BE2C (cell line): Measurements from ENCODE around the gene KNOP1.
"Not testable (repeated sequence)": the region's sequence is repeated elsewhere in the genome, so short reads cannot be mapped to it uniquely, and the experiment has no call there.

ENCODE experiments used
- DNase-seq: peaks from one replicate; pipeline ENCODE4 v3.0.0-alpha.2; 2020
- H3K27me3 ChIP-seq: fragments of 250-450 bp; sonication (Bioruptor Pico); 2 replicates; pipeline ENCODE4 v1.5.1; 2020; ENCODE audit warnings: mild to moderate bottlenecking
- H3K36me3 ChIP-seq: fragments of 250-450 bp; sonication (Bioruptor Pico); 2 replicates; pipeline ENCODE4 v1.5.1; 2020; ENCODE audit warnings: mild to moderate bottlenecking
- H3K4me1 ChIP-seq: fragments of 250-450 bp; sonication (Bioruptor Pico); 2 replicates; pipeline ENCODE4 v1.5.1; 2020
- H3K4me3 ChIP-seq: 2 replicates; pipeline ENCODE4 v1.5.1; 2011; ENCODE audit warnings: low read depth, low read length
- H3K9me3 ChIP-seq: fragments of 250-450 bp; sonication (Bioruptor Pico); 2 replicates; pipeline ENCODE4 v1.5.1; 2020
- TF ChIP-seq, protein P1 (sequence below): IDR thresholded peaks from 2 replicates; pipeline ENCODE4 v1.5.1; 2012; ENCODE audit warnings: mild to moderate bottlenecking, low read depth, low read length

KNOP1 gene

DNA sequence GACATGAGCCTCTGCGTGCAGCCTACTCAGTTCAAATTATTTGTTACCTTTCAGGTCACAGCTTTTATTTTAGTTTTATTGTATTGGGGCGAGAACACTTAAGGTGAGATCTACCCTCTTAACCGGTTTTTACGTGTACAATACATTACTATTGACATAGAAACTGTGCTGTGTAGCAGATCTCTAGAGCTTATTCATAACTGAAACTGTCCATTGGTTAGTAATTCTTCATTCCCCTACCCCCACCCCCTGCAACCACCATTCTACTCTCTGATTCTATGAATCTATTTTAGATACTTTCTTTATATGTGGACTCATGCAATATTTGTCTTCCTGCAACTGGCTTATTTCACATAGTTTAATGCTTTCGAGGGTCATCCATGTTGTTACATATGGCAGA, 43.5 kb downstream of the KNOP1 start:
- DNase-seq: no peak
- Histone ChIP-seq H3K4me3 (no peak overlapping the region), H3K36me3 (no peaks in the 10 kb centered on the region), H3K9me3 (no peaks in the 10 kb centered on the region), H3K27me3 (no peaks in the 10 kb centered on the region), H3K4me1 (no peaks in the 10 kb centered on the region)
- TF ChIP-seq, protein P1, sequence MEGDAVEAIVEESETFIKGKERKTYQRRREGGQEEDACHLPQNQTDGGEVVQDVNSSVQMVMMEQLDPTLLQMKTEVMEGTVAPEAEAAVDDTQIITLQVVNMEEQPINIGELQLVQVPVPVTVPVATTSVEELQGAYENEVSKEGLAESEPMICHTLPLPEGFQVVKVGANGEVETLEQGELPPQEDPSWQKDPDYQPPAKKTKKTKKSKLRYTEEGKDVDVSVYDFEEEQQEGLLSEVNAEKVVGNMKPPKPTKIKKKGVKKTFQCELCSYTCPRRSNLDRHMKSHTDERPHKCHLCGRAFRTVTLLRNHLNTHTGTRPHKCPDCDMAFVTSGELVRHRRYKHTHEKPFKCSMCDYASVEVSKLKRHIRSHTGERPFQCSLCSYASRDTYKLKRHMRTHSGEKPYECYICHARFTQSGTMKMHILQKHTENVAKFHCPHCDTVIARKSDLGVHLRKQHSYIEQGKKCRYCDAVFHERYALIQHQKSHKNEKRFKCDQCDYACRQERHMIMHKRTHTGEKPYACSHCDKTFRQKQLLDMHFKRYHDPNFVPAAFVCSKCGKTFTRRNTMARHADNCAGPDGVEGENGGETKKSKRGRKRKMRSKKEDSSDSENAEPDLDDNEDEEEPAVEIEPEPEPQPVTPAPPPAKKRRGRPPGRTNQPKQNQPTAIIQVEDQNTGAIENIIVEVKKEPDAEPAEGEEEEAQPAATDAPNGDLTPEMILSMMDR: no peak

DNA sequence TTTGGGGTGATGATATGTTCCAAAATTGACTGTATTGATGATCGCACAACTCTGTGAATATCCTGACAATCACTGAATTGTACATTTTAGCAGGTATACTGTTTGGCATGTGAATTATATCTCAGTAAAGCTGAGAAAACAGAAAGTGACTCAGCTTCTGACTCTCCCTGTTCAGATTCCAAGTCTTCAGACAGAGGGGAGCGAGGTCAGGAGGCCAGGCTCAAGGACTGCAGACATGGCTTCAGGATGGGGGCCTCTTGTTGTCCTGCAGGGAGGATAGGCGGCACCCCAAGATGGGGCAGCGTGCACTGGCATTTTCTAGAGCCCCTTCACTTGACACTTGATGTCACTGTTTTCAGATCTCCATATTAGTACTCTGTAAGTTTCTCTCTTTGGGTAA, 45.6 kb downstream of the KNOP1 start:
- TF ChIP-seq, protein P1: no peak
- no peaks in the 10 kb centered on the region for H3K36me3 ChIP-seq

GRCh38 chr16:19666477-19666876, 51.5 kb downstream of the KNOP1 start:
- Histone ChIP-seq H3K36me3 (no peaks in the 10 kb centered on the region), H3K9me3 (no peaks in the 10 kb centered on the region), H3K4me1 (no peaks in the 10 kb centered on the region), H3K4me3 (no peak overlapping the region), H3K27me3 (no peaks in the 10 kb centered on the region)
- no peak for DNase-seq
- TF ChIP-seq, protein P1: no peak

More for the DNA sequence above, 45.6 kb downstream of the KNOP1 start:
- Histone ChIP-seq H3K4me1 (no peaks in the 10 kb centered on the region), H3K27me3 (no peaks in the 10 kb centered on the region), H3K9me3 (no peaks in the 10 kb centered on the region), H3K4me3 (no peak overlapping the region)
- no peak for DNase-seq

DNA sequence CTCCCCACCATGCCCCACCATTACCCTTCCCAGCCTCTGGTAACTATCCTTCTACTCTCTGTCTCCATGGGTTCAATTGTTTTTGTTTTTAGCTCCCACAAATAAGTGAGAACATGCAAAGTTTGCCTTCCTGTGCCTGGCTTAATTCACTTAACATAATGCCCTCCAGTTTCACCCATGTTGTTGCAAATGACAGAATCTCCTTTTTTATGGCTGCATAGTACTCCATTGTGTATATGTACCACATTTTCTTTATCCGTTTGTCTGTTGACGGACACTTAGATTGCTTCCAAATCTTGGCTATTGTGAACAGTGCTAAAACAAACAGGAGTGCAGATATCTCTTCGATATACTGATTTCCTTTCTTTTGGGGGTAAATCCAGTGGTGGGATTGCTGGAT, 52.7 kb downstream of the KNOP1 start:
- not testable (repeated sequence) for H3K27me3 ChIP-seq, DNase-seq, H3K4me3 ChIP-seq, H3K36me3 ChIP-seq, H3K9me3 ChIP-seq, H3K4me1 ChIP-seq

GRCh38 chr16:19664166-19664565, 53.9 kb downstream of the KNOP1 start:
- Histone ChIP-seq H3K4me3 (no peak overlapping the region), H3K4me1 (no peaks in the 10 kb centered on the region), H3K27me3 (no peaks in the 10 kb centered on the region), H3K9me3 (no peaks in the 10 kb centered on the region), H3K36me3 (no peaks in the 10 kb centered on the region; the same call in 1 of the 2 replicates)
- TF ChIP-seq, protein P1: no peak
- no peak for DNase-seq

DNA sequence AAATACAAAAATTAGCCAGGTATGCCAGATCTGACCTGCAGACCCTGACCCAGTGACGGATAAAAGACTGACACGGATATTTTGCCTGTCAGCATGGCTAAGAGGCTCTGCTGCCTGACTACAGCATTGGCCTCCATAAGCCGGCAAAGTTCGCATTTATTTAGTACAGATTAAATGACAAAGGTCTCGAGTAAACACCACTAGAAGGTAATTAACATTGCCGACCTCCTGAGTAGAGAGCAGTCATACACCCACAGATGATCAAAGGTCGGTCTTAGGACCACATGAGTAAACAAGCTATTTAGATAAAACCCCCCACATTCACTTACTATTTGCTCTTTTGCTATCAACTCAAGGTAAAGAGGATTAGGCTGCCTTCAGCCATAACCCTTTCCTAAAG, 55.7 kb downstream of the KNOP1 start:
- Histone ChIP-seq H3K36me3 (no peaks in the 10 kb centered on the region; the same call in 1 of the 2 replicates), H3K4me1 (no peaks in the 10 kb centered on the region), H3K27me3 (no peaks in the 10 kb centered on the region), H3K4me3 (no peak overlapping the region), H3K9me3 (no peaks in the 10 kb centered on the region)
- DNase-seq: no peak
- TF ChIP-seq, protein P1: no peak

GRCh38 chr16:19660432-19660831, 57.6 kb downstream of the KNOP1 start:
- Histone ChIP-seq H3K27me3 (no peaks in the 10 kb centered on the region), H3K4me3 (no peak overlapping the region)

More at GRCh38 chr16:19660432-19660831, 57.6 kb downstream of the KNOP1 start:
- no peaks in the 10 kb centered on the region for H3K9me3 ChIP-seq
- DNase-seq: no peak
- H3K36me3 ChIP-seq: no peaks in the 10 kb centered on the region; the same call in 1 of the 2 replicates
- TF ChIP-seq, protein P1: no peak
- no peaks in the 10 kb centered on the region for H3K4me1 ChIP-seq
